Mucosa of descending colon (tissue), 3 donors: ENCODE data around the gene C7orf57. TPM values are rescaled to one million over a fixed set of nuclear protein-coding genes. Genes with fewer than 3 reads are reported as not detected.

Experiments
- ATAC-seq: fragments of 200-7000 bp; cut with Tn5 transposase; one replicate; pipeline ENCODE4 v1.9.1; 2020; ENCODE audit warnings: mild to moderate bottlenecking, moderate library complexity
- DNase-seq, 3 donors: peaks; one replicate each; pipeline ENCODE4 v3.0.0-alpha.2; 2020
- H3K36me3 ChIP-seq: fragments of 200-600 bp; one replicate; pipeline ENCODE4 v1.8.0; 2021; ENCODE audit warnings: low read depth, mild to moderate bottlenecking
- H3K4me1 ChIP-seq: fragments of 200-600 bp; one replicate; pipeline ENCODE4 v1.8.0; 2021; ENCODE audit warnings: low read depth, mild to moderate bottlenecking
- H3K4me3 ChIP-seq: fragments of 200-600 bp; one replicate; pipeline ENCODE4 v1.8.0; 2021; ENCODE audit warnings: mild to moderate bottlenecking
- H3K9me3 ChIP-seq: fragments of 200-600 bp; one replicate; pipeline ENCODE4 v1.8.0; 2021; ENCODE audit warnings: mild to moderate bottlenecking
- CTCF ChIP-seq: fragments of 200-600 bp; IDR thresholded peaks from one replicate; pipeline ENCODE4 v1.8.0; 2022; ENCODE audit warnings: antibody characterized with exemption, mild to moderate bottlenecking
- intact Hi-C, 2 donors: fragments of 100-400 bp; cut with DNase I in 1 of 2; cut with micrococcal nuclease in 1 of 2; formaldehyde crosslinking; loops; one replicate each; pipeline versions ENCODE4 v1.11.0 to v1.11.1; 2022; cut with DNase I, micrococcal nuclease
- total RNA-seq, 3 donors: library from RNA; stranded (reverse); fragmentation: NEBNext Ultra II Directional in 2 of 3; extraction: Animal tissue kit (Norgen Biotek cat#: 25700) in 2 of 3; gene quantifications; one replicate each; pipeline versions ENCODE4 v1.2.1 to v1.2.4, GENCODE V29; 2021 to 2023
- donor health status: DM: no; HTN: no; CAD: no; lungs with moderate emphysema.
- donor health status: DM: no; HTN: no; CAD: no.
- donor health status: DM: no; HTN: yes; CAD: no.

C7orf57 gene
- total RNA-seq, 3 donors from 2014 or later = not detected

- intact Hi-C loops = no loop called here
- Histone ChIP-seq H3K9me3 (no peaks in the 10 kb centered on the region), H3K4me3 (no peak overlapping the region), H3K36me3 (no peaks in the 10 kb centered on the region), H3K4me1 (no peaks in the 10 kb centered on the region)
- DNase-seq (no peak), ATAC-seq (no peak)
- no peak for TF ChIP-seq CTCF
Observed at GRCh38 chr7:48017674-48018073, 17.7 kb upstream of the C7orf57 start.

- DNase-seq = no peak
- H3K9me3 ChIP-seq = no peaks in the 10 kb centered on the region
- no peaks in the 10 kb centered on the region for H3K4me1 ChIP-seq
- no peak overlapping the region for H3K4me3 ChIP-seq
- TF ChIP-seq CTCF = no peak
- intact Hi-C loops = no loop called here
- H3K36me3 ChIP-seq = no peaks in the 10 kb centered on the region
- ATAC-seq = no peak
Observed at GRCh38 chr7:48025624-48026023, 9.7 kb upstream of the C7orf57 start.

DNA sequence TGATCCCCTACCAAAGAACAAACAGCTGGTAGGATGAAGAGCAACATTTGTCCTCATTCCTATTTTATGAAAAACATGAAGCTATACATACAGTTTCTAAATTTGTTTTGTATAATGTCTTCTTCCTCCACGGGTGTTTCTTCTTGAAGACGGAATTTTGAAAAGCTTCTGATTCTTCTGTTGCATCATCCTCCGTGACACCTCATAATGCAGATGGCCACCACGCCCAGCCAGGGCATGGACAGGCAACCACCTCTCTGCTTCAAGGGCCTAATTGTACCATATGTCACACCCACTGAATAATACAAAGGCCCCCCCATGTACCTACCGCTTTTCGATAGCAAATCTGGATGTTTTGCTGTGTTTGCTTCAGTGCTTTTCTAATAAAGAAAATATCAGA lies 6.4 kb upstream of the C7orf57 start, which contains the start of gene SUN3:
Gene SUN3, minus strand, starts transcription at position 170 of the 400 bp plus-strand sequence. Its CDS starts 169 bp downstream, at position 1.
- no peaks in the 10 kb centered on the region for H3K4me1 ChIP-seq
- ATAC-seq = no peak
- no peak for TF ChIP-seq CTCF
- no peak within 1 kb of the TSS for H3K4me3 ChIP-seq
- no peaks in the 10 kb centered on the region for H3K9me3 ChIP-seq
- intact Hi-C loops = no loop called here
- no peaks in the 10 kb centered on the region for H3K36me3 ChIP-seq
- no peak for DNase-seq

DNA sequence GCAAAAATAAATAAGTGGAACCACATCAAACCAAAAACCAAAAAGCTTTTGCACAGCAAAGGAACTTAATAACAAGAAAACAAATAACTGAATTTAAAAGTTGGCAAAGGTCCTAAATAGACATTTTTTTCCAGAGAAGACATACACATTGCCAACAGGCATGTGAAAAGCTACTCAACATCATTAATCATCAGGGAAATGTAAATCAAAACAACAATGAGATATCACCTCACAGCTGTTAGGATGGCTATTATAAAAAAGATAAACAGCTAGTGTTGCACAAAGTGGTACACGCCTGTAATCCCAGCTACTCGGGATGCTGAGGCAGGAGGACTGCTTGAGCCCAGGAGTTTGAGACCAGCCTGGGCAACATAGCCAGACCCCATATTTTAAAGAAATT lies 4.2 kb upstream of the C7orf57 start:
- H3K4me3 ChIP-seq = no peak overlapping the region
- intact Hi-C loops = no loop called here
- no peak for TF ChIP-seq CTCF
- H3K4me1 ChIP-seq = peaks cover 7% of the 10 kb centered on the region
- no peak for DNase-seq
- no peaks in the 10 kb centered on the region for H3K36me3 ChIP-seq
- no peaks in the 10 kb centered on the region for H3K9me3 ChIP-seq
- ATAC-seq = no peak

GRCh38 chr7:48033922-48034321 lies 1.4 kb upstream of the C7orf57 start:
- Histone ChIP-seq H3K9me3 (no peaks in the 10 kb centered on the region), H3K4me3 (no peak overlapping the region), H3K36me3 (no peaks in the 10 kb centered on the region), H3K4me1 (peaks cover 9% of the 10 kb centered on the region)
- TF ChIP-seq CTCF = no peak
- intact Hi-C loops = no loop called here
- no peak for ATAC-seq
- no peak for DNase-seq

DNA sequence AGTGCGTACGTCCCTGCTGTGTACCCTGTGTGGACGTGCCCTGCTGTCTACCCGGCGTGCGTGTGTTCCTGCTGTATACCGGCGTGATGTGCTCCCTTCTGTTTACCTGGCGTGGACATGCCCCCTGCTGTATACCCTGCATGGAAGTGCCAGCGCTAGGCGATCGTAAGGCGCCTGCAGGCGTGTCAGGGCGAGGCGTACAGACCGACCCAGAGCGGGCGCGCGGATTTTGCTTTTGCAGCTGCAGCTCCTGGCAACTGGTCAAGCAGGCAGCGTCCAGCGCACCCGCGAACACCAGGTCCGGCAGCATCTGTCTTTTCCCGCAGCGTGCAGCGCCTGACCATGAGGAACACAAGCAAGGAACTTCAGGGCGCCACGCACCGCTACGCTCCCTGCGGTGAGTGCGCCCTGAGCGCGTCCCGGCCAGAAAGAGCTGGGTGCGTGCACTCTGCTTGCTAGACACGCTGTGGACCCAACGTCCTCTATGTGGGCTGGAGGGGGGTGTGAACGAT lies 680 bp downstream of the C7orf57 start:
- no peak for TF ChIP-seq CTCF
- DNase-seq (peak; percentile 17 to 58 (median 44)), ATAC-seq (peak; percentile 52)
- H3K4me3 ChIP-seq = no peak overlapping the region
- no peaks in the 10 kb centered on the region for H3K9me3 ChIP-seq
- H3K36me3 ChIP-seq = no peaks in the 10 kb centered on the region
- peaks cover 9% of the 10 kb centered on the region for H3K4me1 ChIP-seq
- intact Hi-C loops = no loop called here
